ENCODE measurements around the gene IMPACT. TPM values are rescaled to one million over a fixed set of nuclear protein-coding genes. Genes with fewer than 3 reads are reported as not detected.

The IMPACT gene
- total RNA-seq, 2 donors from 2014 or later: 21.5 to 28.7 TPM

GRCh38 chr18:24494586-24494985, 68.1 kb downstream of the IMPACT start:
- Histone ChIP-seq H3K4me1 (ENCODE audit: control insufficient read depth in 1 of 2, low read depth in 2 of 2) (no peaks in the 10 kb centered on the region), H3K36me3 (no peaks in the 10 kb centered on the region), H3K4me3 (no peak overlapping the region), H3K27ac (no peak overlapping the region), H3K9me3 (no peaks in the 10 kb centered on the region), H3K27me3 (replicated peaks; ENCODE audit: insufficient read depth) (no peaks in the 10 kb centered on the region)
- TF ChIP-seq CTCF (IDR thresholded peaks at IDR 0.05): no peak
- DNase-seq (ENCODE audit: low spot score) (no peak), ATAC-seq (ENCODE audit: insufficient number of reproducible peaks, low FRiP score, low read depth) (no peak)

- no peak for DNase-seq (ENCODE audit: low spot score)
- Histone ChIP-seq H3K9me3 (no peaks in the 10 kb centered on the region), H3K27ac (no peak overlapping the region), H3K27me3 (replicated peaks; ENCODE audit: insufficient read depth) (no peaks in the 10 kb centered on the region), H3K4me3 (no peak overlapping the region), H3K36me3 (no peaks in the 10 kb centered on the region), H3K4me1 (ENCODE audit: control insufficient read depth in 1 of 2, low read depth in 2 of 2) (no peaks in the 10 kb centered on the region)
- ATAC-seq (ENCODE audit: insufficient number of reproducible peaks, low FRiP score, low read depth): no peak
- TF ChIP-seq CTCF (IDR thresholded peaks at IDR 0.05): no peak
Observed at GRCh38 chr18:24497031-24497754, 70.7 kb downstream of the IMPACT start.

- DNase-seq (ENCODE audit: low spot score) (no peak), ATAC-seq (ENCODE audit: insufficient number of reproducible peaks, low FRiP score, low read depth) (no peak)
- Histone ChIP-seq H3K27ac (no peak overlapping the region), H3K27me3 (replicated peaks; ENCODE audit: insufficient read depth) (no peaks in the 10 kb centered on the region), H3K9me3 (no peaks in the 10 kb centered on the region), H3K36me3 (no peaks in the 10 kb centered on the region), H3K4me3 (no peak overlapping the region), H3K4me1 (ENCODE audit: control insufficient read depth in 1 of 2, low read depth in 2 of 2) (no peaks in the 10 kb centered on the region)
- TF ChIP-seq CTCF (IDR thresholded peaks at IDR 0.05): no peak
Observed at GRCh38 chr18:24499814-24500213, 73.3 kb downstream of the IMPACT start.

GRCh38 chr18:24500217-24500616, 73.7 kb downstream of the IMPACT start:
- H3K4me1 ChIP-seq (ENCODE audit: control insufficient read depth in 1 of 2, low read depth in 2 of 2): no peaks in the 10 kb centered on the region
- TF ChIP-seq CTCF (IDR thresholded peaks at IDR 0.05): no peak
- H3K9me3 ChIP-seq: no peaks in the 10 kb centered on the region
- H3K27me3 ChIP-seq (replicated peaks; ENCODE audit: insufficient read depth): no peaks in the 10 kb centered on the region
- DNase-seq (ENCODE audit: low spot score): no peak
- no peak overlapping the region for H3K27ac ChIP-seq
- ATAC-seq (ENCODE audit: insufficient number of reproducible peaks, low FRiP score, low read depth): no peak
- no peaks in the 10 kb centered on the region for H3K36me3 ChIP-seq
- no peak overlapping the region for H3K4me3 ChIP-seq

GRCh38 chr18:24500766-24501165, 74.3 kb downstream of the IMPACT start:
- H3K4me1 ChIP-seq (ENCODE audit: control insufficient read depth in 1 of 2, low read depth in 2 of 2): no peaks in the 10 kb centered on the region
- no peak for TF ChIP-seq CTCF (IDR thresholded peaks at IDR 0.05)
- no peaks in the 10 kb centered on the region for H3K36me3 ChIP-seq
- no peak for ATAC-seq (ENCODE audit: insufficient number of reproducible peaks, low FRiP score, low read depth)
- H3K4me3 ChIP-seq: no peak overlapping the region
- no peak for DNase-seq (ENCODE audit: low spot score)
- H3K27ac ChIP-seq: no peak overlapping the region
- no peaks in the 10 kb centered on the region for H3K27me3 ChIP-seq (replicated peaks; ENCODE audit: insufficient read depth)
- no peaks in the 10 kb centered on the region for H3K9me3 ChIP-seq
